Measurements from ENCODE around the gene UCN. TPM values are rescaled to one million over a fixed set of nuclear protein-coding genes. Genes with fewer than 3 reads are reported as not detected.

The UCN gene
- total RNA-seq, 1 donor from 2014 or later = 2.4 TPM

GRCh38 chr2:27264753-27265535 is 43.3 kb downstream of the UCN start:
- ATAC-seq (peak; percentile 46), DNase-seq (ENCODE audit: low spot score) (peak; percentile 67)
- intact Hi-C loops (cut with DNase I) = no loop called here

GRCh38 chr2:27264253-27264752 is 43.9 kb downstream of the UCN start:
- ATAC-seq (no peak), DNase-seq (ENCODE audit: low spot score) (no peak)
- intact Hi-C loops (cut with DNase I) = no loop called here

GRCh38 chr2:27263287-27264252 is 44.7 kb downstream of the UCN start:
- intact Hi-C loops (cut with DNase I) = no loop called here
- ATAC-seq (no peak), DNase-seq (ENCODE audit: low spot score) (no peak)

GRCh38 chr2:27262379-27263286 is 45.6 kb downstream of the UCN start, which contains the start of gene SLC30A3:
TSS of gene SLC30A3 (minus strand) at chr2:27263047. CDS start at chr2:27262906, 141 bp downstream.
- ATAC-seq (peak; percentile 76), DNase-seq (ENCODE audit: low spot score) (peak; percentile 71)
- intact Hi-C loops (cut with DNase I) = no loop called here

- DNase-seq (ENCODE audit: low spot score) (no peak), ATAC-seq (no peak)
- intact Hi-C loops (cut with DNase I) = no loop called here
These were observed 46.3 kb downstream of the UCN start for GRCh38 chr2:27261926-27262298.

- intact Hi-C loops (cut with DNase I) = no loop called here
- no peak for ATAC-seq
- DNase-seq (ENCODE audit: low spot score) = no peak
These were observed 46.9 kb downstream of the UCN start for GRCh38 chr2:27261241-27261925.

- no peak for DNase-seq (ENCODE audit: low spot score)
- ATAC-seq = no peak
- intact Hi-C loops (cut with DNase I) = no loop called here
These were observed 50.2 kb downstream of the UCN start for GRCh38 chr2:27258051-27258450.

Other genes with a start within 250 kb of the UCN start
- 198 TPM for gene OST4, start 236.8 kb downstream of the UCN start, total RNA-seq
- gene EMILIN1, start 229.8 kb downstream of the UCN start, total RNA-seq = 46.8 TPM
- gene KHK, start 221.7 kb downstream of the UCN start, total RNA-seq = 7.1 TPM
- gene CGREF1, start 189.3 kb downstream of the UCN start, total RNA-seq = 4.1 TPM
- gene ABHD1, start 184.6 kb downstream of the UCN start, total RNA-seq = 3.6 TPM
- 30.3 TPM for gene PREB, start 173.8 kb downstream of the UCN start, total RNA-seq
- not detected for gene PRR30, start 169.0 kb downstream of the UCN start, total RNA-seq
- not detected for gene TCF23, start 159.4 kb downstream of the UCN start, total RNA-seq
- 92.1 TPM for gene ATRAID, start 96.4 kb downstream of the UCN start, total RNA-seq
- gene SLC5A6, start 96.2 kb downstream of the UCN start, total RNA-seq = 22.6 TPM
- gene CAD, start 91.1 kb downstream of the UCN start, total RNA-seq = 31.4 TPM
- not detected for gene SLC30A3, start 45.4 kb downstream of the UCN start, total RNA-seq
- gene DNAJC5G, start 33.0 kb downstream of the UCN start, total RNA-seq = not detected
- gene TRIM54, start 26.0 kb downstream of the UCN start, total RNA-seq = 0.31 TPM
- 53.5 TPM for gene MPV17, start 14.7 kb upstream of the UCN start, total RNA-seq
- 57.1 TPM for gene GTF3C2, start 48.3 kb upstream of the UCN start, total RNA-seq
- gene EIF2B4, start 61.9 kb upstream of the UCN start, total RNA-seq = 39.1 TPM
- 79.1 TPM for gene SNX17, start 62.2 kb upstream of the UCN start, total RNA-seq
- 17.0 TPM for gene ZNF513, start 72.3 kb upstream of the UCN start, total RNA-seq
- 37.8 TPM for gene PPM1G, start 101.1 kb upstream of the UCN start, total RNA-seq
- 77.6 TPM for gene NRBP1, start 120.2 kb upstream of the UCN start, total RNA-seq
- 2.6 TPM for gene KRTCAP3, start 133.9 kb upstream of the UCN start, total RNA-seq
- 48.5 TPM for gene IFT172, start 181.3 kb upstream of the UCN start, total RNA-seq
- 6.3 TPM for gene FNDC4, start 186.8 kb upstream of the UCN start, total RNA-seq
- 0.71 TPM for gene GCKR, start 188.4 kb upstream of the UCN start, total RNA-seq

All from sciatic nerve (tissue), 2 donors.